Gastrocnemius medialis (tissue), 4 donors: ENCODE measurements around the gene MIAT. TPM values are rescaled to one million over a fixed set of nuclear protein-coding genes. Genes with fewer than 3 reads are reported as not detected.

Experiments used
- ATAC-seq, 2 donors: fragments of 150-250 bp; one replicate each; pipeline ENCODE4 v1.9.1; 2016
- DNase-seq, 2 donors: peaks; one replicate each; pipeline ENCODE4 v3.0.0-alpha.2; 2019
- H3K27ac ChIP-seq, 4 donors: fragments of 200-600 bp; sonication (generic); 1 replicate in 1 of 4; 2 replicates in 3 of 4; pipeline ENCODE4 v1.5.1; 2016 to 2018; ENCODE audit warnings: mild to moderate bottlenecking in 2 of 4, moderate library complexity in 1 of 4
- H3K27me3 ChIP-seq, 3 donors: fragments of 200-600 bp; sonication (generic) in 2 of 3; 1 replicate in 1 of 3; 2 replicates in 2 of 3; pipeline versions ENCODE4 v1.5.1 to v1.6.0; 2016 to 2019; ENCODE audit warnings: mild to moderate bottlenecking in 1 of 3, moderate library complexity in 1 of 3
- H3K36me3 ChIP-seq, 2 donors: fragments of 200-600 bp; sonication (generic) in 1 of 2; one replicate each; pipeline ENCODE4 v1.5.1; 2017 to 2018
- H3K4me1 ChIP-seq, 2 donors: fragments of 200-600 bp; sonication (generic) in 1 of 2; one replicate each; pipeline ENCODE4 v1.5.1; 2016 to 2017; ENCODE audit warnings: mild to moderate bottlenecking in 2 of 2
- H3K4me3 ChIP-seq, 4 donors: fragments of 200-600 bp; sonication (generic) in 3 of 4; 1 replicate in 1 of 4; 2 replicates in 3 of 4; pipeline ENCODE4 v1.5.1; 2016 to 2019; ENCODE audit warnings: mild to moderate bottlenecking in 2 of 4
- H3K9me3 ChIP-seq, 3 donors: fragments of 200-600 bp; sonication (generic) in 2 of 3; 1 replicate in 1 of 3; 2 replicates in 2 of 3; pipeline ENCODE4 v1.5.1; 2016 to 2019
- CTCF ChIP-seq, 5 experiments: fragments of 450-650 bp in 3 of 5; fragments of 200-600 bp in 2 of 5; sonication (generic) in 2 of 5; IDR thresholded peaks in 4 of 5; conservative IDR thresholded peaks in 1 of 5; 1 replicate in 4 of 5; 2 replicates in 1 of 5; pipeline ENCODE4 v1.5.1; 2016 to 2019; ENCODE audit warnings: antibody characterized with exemption in 5 of 5, mild to moderate bottlenecking in 3 of 5, moderate library complexity in 3 of 5
- POLR2A ChIP-seq, 2 donors: fragments of 450-650 bp; IDR thresholded peaks; one replicate each; pipeline ENCODE4 v1.6.1; 2017; ENCODE audit warnings: antibody characterized with exemption in 2 of 2, mild to moderate bottlenecking in 2 of 2, moderate library complexity in 2 of 2
- in situ Hi-C, 4 donors: fragments of 200-750 bp; cut with MboI; loops; one replicate each; pipeline versions ENCODE4 v1.15.0 to v1.8.0; 2017; ENCODE audit warnings: low sequenced_read_pairs in 4 of 4
- intact Hi-C: fragments of 100-400 bp; cut with DNase I; formaldehyde crosslinking; loops from one replicate; pipeline ENCODE4 v1.15.1; 2023; ENCODE audit warnings: low total_unique reads
- total RNA-seq, 4 donors: library from RNA; depleted of rRNA; stranded (reverse); fragments of >200 nt; gene quantifications; one replicate each; pipeline versions ENCODE4 v1.1.0 to v1.2.3, GENCODE V29; 2016

MIAT gene
- total RNA-seq, 4 donors from 2014 or later = 0.02 to 0.25 (median 0.07) TPM; not detected in 1

DNA sequence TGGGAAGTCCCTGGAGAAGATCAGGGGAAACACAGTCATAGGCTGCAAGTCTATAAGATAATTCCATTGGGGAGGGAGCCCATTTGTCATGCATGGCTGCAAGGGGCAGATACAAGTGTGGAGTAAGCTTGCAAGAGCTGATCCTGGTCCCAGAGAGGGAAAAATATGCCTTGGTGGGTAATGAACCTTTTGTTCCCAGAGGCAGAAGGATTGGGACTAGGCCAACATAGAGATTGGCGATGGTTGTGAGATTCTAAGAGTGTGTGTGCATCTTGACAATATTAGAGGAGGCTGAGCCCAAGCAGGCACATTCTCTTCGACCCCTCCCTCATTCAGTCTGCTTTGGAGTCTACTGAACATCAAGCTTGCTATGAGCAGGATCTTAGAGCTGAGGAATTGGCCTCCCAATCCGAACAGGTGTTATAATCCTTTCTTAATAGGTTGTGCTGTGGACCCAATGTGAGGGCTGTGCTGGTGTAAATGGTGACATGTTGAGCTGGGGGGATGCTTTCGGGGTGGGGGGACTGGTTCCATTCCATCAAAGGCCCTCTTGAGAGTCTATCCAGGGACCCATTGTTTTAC, 18.4 kb downstream of the MIAT start:
- no peaks in the 10 kb centered on the region for H3K27me3 ChIP-seq
- no peak overlapping the region for H3K4me3 ChIP-seq
- in situ Hi-C loops (no loop called here), intact Hi-C loops (no loop called here)
- no peak for DNase-seq
- ATAC-seq = no peak
- no peaks in the 10 kb centered on the region for H3K9me3 ChIP-seq
- TF ChIP-seq POLR2A (IDR thresholded peaks at IDR 0.05) = no peak
- TF ChIP-seq CTCF (IDR thresholded peaks at IDR 0.05 in 4 of 5, conservative IDR thresholded peaks at IDR 0.05 in 1 of 5) = no peak
- no peak overlapping the region for H3K27ac ChIP-seq
- no peaks in the 10 kb centered on the region for H3K36me3 ChIP-seq
- peaks cover 20 to 23% of the 10 kb centered on the region in 2 donors for H3K4me1 ChIP-seq

DNA sequence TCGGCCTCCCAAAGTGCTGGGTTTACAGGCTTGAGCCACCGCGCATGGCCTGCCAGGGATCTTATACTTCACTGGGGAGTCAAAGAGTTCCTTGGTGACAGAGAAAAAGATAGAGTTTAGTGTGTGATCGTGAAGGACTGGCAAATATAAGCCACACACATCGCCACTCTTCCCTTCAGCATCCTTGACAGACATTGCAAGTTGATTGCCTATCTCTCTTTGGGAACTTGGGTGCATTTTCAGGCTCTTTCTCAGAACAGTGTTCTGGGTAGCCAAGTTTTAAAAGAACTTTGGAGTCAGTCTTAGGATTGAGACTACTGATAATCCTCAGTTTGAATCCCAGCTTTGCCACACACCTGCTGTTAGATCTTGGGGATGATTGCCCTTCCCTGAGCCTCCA, 19.8 kb downstream of the MIAT start:
- in situ Hi-C loops (no loop called here), intact Hi-C loops (no loop called here)
- Histone ChIP-seq H3K4me1 (peaks cover 17 to 20% of the 10 kb centered on the region in 2 donors), H3K4me3 (no peak overlapping the region), H3K27ac (no peak overlapping the region), H3K27me3 (no peaks in the 10 kb centered on the region), H3K9me3 (no peaks in the 10 kb centered on the region), H3K36me3 (peaks cover 0 to 8% of the 10 kb centered on the region in 2 donors)
- ATAC-seq (no peak), DNase-seq (no peak)
- TF ChIP-seq POLR2A (IDR thresholded peaks at IDR 0.05) (no peak), CTCF (IDR thresholded peaks at IDR 0.05 in 4 of 5, conservative IDR thresholded peaks at IDR 0.05 in 1 of 5) (no peak)

- Histone ChIP-seq H3K36me3 (peaks cover 0 to 10% of the 10 kb centered on the region in 2 donors), H3K4me1 (peaks cover 6 to 10% of the 10 kb centered on the region in 2 donors), H3K27ac (no peak overlapping the region), H3K4me3 (no peak overlapping the region), H3K27me3 (no peaks in the 10 kb centered on the region), H3K9me3 (no peaks in the 10 kb centered on the region)
- TF ChIP-seq POLR2A (IDR thresholded peaks at IDR 0.05) (no peak), CTCF (IDR thresholded peaks at IDR 0.05 in 4 of 5, conservative IDR thresholded peaks at IDR 0.05 in 1 of 5) (peak; percentile 64 to 93 (median 77))
- peak; percentile 24 to 53 for DNase-seq
- in situ Hi-C loops (no loop called here), intact Hi-C loops (no loop called here)
- ATAC-seq = peak; percentile 70 to 87
These were observed 21.7 kb downstream of the MIAT start for GRCh38 chr22:26679003-26679629.

DNA sequence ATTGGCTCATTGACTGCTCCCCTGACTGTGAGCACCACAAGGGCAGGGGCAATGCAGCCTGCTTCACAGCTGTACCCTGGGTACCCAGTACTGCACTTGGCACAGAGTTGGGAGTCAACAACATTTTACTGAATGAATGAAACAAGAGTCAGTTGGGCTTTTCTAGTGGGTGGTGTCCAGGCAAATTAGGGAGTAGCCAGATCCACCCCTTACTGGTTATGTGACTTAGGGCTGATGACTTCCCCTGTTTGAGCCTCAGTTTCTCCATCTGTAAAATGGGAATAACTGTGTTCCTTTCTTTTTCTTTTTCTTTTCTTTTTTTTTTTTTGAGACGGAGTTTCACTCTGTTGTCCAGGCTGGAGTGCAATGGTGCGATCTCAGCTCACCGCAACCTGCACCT, 23.1 kb downstream of the MIAT start:
- Histone ChIP-seq H3K27ac (no peak overlapping the region), H3K27me3 (no peaks in the 10 kb centered on the region), H3K36me3 (peaks cover 0 to 10% of the 10 kb centered on the region in 2 donors), H3K9me3 (no peaks in the 10 kb centered on the region), H3K4me3 (no peak overlapping the region), H3K4me1 (no peaks in the 10 kb centered on the region)
- no peak for DNase-seq
- in situ Hi-C loops (no loop called here), intact Hi-C loops (no loop called here)
- TF ChIP-seq POLR2A (IDR thresholded peaks at IDR 0.05) (no peak), CTCF (IDR thresholded peaks at IDR 0.05 in 4 of 5, conservative IDR thresholded peaks at IDR 0.05 in 1 of 5) (no peak)
- no peak for ATAC-seq
